ENCODE data around the gene AUTS2.

Gene AUTS2

DNA sequence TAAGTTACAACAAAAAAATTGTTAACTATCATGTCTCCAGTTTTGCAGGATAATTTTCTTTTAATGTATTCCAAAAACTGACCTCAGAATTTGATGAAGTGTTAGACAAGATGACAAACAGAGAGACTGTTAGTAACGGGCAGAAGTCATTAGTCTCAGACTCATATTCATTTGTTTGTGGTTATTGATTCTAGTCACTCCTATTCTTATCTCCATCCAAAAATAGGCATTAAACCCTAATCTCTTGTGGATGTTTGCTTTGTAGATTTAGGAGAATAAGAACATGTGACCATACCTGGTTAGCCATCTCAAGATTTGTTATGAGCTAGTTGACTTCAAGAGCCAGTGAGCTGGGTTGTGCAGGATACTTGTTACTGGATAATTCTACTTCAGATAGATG lies 261.1 kb downstream of the AUTS2 start:
- DNase-seq = no peak

DNA sequence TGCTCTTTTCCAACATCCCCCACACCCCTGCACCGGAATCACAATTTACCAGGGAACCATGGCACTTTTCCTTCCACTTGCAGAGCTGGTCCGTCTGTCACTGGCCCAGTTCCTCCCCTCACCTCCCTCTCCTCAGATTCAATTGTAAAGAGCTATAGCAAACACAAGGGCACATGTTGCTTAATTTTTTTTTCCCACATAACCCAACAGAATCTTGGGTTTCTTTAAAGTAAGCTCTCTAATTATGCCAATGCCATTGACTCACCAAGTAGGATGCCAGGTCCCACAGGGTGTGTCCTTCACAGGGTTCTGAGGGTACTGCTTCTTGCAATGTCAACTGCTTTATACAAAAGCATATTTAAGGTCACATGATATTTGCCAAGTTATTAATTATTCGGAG lies 262.2 kb downstream of the AUTS2 start:
- no peak for DNase-seq

DNA sequence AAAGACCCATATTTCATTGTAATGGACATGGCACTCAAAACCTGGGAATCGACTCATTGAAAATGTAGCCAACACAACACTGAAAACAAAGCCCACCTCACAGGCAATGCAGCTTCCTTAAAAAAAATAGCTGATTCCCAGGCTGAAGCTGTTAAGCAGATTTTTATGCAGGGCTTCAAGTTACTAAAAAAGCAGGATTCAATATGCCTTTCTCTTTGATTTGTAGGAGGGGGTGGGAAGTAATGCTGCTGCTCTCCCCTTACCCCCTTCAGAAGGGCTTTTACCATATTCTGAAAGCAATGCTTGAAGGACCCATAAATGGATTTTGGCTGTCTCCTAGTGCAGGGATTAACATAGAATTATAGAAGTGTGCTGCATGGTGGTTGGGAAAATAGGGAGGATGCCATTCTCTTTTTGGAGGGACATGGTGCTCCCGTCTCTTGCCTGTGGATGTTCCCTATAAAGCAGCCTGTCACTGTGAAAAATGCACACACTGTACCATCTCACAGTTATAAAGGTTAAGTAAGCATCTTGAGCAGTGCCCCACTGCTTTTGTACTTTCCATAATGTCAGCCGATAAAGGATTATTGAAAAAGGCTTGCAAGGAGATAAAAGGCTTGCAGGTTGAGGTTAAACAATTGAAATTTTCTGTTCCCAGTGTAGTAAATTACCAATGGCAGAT lies 262.8 kb downstream of the AUTS2 start:
- DNase-seq = no peak

DNA sequence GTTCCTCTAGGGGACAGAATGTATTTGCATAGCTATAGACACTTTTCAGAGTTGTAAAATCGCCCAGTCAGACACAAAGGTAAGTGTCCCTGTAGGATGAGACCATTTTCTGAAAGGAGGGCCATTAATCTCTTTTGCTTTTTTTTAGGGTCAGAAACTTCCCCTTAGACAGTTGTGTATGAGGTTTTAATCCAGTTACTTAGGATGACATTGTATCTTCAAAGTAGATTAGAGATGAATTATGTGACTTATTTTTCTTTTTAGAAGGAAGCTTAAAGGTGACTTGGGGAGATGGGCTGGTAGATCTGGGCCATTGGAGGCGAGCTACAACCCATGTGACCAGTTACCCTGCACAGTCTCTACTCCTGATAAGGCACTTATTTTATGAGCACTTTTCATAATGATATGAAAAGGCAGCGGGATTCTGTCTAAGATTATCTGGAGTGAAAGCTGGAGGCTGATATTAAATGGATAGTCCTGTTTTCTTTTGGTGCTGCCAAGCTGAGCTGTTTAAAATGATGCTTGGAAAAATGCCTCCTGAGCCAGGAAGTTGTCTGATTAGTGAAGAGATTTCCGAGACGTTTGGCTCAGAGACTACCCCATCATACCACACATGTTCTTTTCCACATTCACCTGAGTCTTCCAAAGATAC lies 264.3 kb downstream of the AUTS2 start:
- DNase-seq = no peak

DNA sequence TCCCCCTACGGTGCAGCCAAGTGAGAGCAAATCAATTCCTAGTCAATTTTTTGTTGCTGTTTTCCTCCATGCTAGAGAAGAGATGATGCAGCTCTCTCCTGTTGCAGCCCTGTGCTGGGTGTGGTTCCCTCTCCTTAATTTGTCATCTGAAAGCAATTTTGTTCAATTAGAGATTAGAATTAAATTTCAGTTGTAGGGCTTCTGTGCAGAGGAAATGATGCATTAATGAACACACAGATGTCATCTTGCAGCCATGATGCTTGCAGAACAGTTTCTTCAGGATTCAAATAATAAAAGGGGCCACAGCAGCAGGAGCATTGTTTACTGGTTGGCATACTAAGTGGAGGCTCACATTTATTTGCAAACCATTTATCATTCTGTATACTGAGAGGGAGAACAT lies 266.0 kb downstream of the AUTS2 start:
- no peak for DNase-seq

DNA sequence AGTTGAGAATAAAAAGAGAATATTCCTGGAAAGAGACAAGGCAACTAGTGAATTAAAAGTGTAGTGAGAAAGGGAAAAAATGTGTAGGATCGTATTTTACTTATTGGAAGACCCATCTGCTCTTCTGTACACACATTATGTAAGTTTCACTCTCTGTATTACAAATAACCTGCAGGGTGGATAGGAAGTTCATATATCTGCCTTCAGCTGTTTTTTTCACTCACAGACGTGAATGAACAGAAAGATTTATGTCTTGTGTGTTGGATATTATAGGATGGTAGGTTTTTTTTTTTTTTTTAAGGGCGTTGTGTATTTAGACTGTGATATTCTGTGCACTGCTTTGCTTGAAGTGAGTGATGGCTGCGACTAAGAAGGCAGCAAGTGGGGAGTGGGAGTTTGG lies 266.5 kb downstream of the AUTS2 start:
- no peak for DNase-seq

DNA sequence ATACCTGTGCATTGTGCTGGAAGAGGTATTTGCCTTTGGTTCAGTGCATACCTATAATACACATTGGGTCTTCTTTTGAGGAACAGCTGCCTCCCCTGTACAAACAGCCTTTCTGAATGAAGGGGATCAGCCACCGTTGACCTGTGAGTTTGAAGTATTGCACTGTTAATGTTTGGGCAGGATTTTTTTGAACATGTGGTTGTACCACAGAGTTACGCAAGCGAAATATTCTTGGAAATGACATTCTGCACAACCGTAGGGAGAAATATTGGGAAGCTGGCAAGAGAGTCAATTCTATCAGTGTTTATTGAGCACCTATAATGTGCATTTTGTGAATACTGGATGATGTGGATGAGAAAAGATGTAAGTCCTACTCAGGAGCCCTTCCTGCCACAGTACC lies 270.6 kb downstream of the AUTS2 start:
- no peak for DNase-seq

DNA sequence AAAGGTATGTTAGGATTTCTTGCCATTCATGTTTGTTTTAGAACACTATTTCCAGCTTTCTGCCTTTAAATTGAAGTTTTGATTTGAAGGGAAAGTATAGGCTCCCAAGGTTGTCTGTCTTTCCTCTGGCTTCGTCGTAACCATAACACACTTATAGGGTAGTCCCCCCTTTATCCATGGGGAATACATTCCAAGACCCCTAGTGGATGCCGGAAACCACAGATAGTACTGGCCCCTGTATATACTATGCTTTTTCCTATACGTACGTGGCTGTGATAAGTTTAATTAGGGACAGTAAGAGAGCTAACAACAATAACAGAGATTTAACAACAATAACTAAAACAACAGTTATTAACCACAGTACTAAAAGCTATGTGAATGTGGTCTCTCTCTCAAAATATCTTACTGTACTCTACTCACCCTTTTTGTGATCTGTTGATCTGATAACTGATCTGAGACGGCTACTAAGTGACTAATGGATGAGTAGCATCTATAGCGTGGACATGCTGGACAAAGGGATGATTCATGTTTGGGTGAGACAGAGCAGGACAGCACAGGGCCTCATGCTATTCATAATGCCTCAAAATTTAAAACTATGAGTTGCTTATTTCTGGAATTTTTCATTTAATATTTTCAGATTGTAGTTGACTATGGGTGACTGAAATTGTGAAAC lies 273.1 kb downstream of the AUTS2 start:
- no peak for DNase-seq

DNA sequence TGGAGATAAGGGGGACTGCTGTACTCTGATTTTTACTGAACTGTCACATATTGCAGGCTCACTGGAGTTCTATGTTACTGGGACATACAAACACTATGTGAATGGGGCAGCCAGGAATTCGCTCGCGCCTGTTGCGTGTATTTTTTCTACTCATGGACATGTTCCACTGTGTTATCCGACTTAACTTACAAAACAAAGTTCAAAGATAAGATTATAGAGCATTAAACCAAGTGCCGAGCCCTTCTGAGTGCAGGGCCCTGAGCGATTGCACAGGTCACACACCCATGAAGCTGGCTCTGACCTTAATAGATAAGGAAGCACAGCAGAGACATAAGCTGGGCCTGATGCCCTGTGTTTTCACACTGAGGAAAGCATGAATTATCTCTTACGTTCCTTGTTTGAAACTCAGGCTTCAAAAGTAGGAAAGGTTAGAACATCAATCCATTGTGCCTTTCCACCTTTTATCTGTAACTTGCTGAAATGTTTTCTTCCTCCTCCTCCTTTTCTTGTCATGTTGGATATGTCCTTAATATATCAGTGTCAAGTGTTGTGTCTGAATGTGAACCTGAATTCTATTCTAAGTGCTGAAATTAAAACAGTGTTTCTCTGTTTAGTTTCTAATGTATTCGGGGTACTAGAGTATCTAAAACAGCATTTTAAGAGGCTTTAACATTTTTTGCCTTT lies 273.8 kb downstream of the AUTS2 start:
- DNase-seq = no peak

DNA sequence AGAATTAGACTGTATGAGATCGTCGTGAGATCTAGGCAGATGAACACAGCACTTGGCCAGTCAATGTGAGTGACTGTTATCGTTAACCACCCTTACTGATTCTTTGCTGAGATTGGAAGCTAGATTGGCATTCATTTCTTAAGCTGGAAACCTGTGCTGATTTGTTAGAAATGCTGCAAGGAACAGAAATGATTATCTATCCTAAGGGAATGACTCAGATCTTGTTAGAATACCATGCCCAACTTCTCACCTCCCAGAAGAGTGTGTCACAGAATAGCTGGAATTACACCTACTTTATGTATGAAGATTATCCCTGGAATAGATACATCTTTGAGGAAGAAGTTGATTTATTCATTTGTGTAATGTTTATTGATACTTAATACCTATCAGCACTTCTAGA lies 275.2 kb downstream of the AUTS2 start:
- DNase-seq = no peak

DNA sequence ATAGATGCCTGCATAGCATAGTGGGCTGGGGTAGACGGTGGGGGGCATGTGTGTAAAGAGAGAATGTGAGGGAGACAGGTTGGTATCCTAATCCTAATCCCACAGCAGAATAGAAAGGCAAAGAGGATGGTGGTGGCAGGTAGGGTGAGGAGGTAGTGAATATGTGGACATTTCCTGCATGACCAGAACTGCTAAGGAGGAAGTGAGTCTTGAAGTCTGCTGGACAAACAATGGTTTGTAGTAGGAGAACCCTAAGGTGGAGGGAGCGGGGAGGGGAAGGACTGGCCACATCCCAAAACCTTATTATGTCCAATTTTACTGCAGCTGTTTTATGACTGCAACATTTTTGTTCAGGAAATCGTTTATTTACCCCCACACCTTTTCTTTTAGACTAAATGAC lies 279.7 kb downstream of the AUTS2 start:
- no peak for DNase-seq

DNA sequence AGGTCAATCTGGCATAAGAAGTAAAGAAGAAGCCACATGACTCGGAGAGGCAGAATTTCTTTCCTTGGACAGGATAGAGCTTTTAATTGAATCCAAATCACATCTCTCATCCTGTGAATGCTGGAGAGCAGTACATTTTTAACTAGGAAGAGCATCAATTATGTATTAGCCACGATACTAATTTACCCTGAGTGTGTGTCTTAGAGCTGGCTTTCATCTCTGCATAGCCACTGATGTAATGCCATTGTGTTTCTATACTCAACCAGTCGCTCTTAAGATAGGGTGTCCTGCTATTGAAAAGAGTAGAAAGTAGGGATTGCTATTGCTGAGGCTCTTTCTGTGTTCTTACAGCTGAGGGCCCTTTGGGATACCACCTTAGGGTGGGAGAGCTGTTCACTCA lies 280.3 kb downstream of the AUTS2 start:
- DNase-seq = no peak

DNA sequence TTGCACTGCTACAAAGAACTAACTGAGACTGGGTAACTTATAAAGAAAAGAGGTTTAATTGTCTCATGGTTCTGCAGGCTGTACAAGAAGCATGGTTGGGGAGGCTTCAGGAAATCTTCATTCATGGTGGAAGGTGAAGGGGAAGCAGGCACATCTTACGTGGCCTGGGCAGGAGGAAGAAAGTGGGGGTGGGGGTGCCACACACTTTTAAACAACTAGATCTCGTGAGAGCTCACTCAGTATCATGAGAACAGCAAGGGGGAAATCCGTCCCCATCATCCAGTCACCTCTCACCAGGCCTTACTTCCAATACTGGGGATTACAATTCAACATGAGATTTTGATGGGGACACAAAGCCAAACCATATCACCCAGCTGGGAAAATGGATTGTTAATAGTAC lies 281.7 kb downstream of the AUTS2 start:
- DNase-seq = no peak

DNA sequence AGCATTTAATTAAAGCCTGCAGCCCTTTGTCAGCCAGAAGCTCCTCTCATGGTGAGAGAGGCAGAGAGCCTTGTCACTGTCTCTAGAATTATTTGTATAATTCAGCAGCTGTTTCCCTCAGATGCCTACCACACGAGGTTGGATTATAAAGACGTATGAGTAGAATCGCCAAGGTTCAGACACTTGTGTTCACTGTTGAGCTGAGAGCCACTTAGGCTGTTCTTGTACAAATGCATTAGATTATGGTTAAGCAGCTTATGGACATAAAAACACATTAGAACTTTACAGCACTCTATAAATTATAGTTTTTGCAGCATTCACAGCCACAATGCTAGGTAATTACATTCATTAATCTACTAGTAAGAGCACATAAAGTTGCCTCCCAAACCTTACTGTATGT lies 282.6 kb downstream of the AUTS2 start:
- no peak for DNase-seq

DNA sequence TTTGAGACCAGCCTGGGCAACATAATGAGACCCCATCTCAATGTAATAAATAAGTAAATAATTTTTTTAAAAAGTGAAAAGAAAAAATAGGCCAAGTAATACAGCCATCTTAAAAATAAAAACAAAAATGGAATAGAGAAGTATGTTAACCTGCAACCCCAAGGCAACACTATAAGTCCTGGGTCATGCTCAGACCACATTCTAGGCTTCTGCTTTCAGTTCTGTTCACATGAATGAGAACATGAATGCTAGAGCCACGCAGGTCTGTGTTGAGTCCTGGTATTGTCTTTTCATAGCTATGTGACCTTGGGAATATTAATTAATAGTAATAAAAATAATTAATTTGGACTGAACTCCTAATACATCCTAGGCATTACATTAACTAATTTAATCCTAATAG lies 284.0 kb downstream of the AUTS2 start:
- DNase-seq = no peak

DNA sequence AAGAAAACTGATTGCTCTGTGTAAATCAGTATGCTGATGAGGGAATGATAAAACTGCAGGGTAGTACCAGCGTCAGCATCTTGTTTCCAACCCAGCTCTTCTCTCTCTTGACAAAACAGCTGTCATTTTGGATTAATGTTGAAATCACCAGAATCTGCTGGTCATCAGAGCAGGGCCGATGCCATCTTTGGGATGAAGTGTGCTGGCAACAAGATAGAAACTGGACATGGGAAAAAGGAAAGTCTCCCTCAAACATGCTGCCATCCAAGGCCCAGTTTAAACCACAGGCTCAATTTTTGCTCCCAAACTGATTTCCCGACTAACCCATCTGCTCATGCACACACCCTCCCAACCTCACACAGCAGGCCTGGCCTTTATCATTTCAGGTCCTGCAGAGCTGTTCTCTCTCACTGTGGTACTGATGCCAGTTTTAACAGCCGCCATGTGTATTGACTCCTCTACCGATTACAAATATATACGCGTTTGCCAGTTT lies 285.2 kb downstream of the AUTS2 start:
- DNase-seq = no peak

DNA sequence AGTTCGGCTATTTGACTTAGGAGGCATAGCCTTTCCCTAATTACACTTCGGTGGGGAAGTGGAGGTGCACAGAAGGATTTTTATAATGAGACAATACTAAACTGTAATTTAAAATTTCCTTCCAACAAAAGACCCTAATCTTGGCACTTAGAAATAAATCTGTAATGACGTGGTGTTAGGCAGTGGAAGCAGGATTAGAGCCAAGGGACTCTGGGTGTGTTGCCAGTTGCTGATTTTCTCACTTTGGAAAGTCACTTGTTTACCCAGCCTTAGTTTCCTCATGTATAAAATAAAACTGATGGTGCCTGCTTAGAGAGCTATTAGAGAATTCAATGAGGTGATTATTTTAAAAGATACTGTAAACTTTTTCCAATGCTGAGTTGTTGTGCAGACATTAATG lies 287.2 kb downstream of the AUTS2 start:
- DNase-seq = no peak

DNA sequence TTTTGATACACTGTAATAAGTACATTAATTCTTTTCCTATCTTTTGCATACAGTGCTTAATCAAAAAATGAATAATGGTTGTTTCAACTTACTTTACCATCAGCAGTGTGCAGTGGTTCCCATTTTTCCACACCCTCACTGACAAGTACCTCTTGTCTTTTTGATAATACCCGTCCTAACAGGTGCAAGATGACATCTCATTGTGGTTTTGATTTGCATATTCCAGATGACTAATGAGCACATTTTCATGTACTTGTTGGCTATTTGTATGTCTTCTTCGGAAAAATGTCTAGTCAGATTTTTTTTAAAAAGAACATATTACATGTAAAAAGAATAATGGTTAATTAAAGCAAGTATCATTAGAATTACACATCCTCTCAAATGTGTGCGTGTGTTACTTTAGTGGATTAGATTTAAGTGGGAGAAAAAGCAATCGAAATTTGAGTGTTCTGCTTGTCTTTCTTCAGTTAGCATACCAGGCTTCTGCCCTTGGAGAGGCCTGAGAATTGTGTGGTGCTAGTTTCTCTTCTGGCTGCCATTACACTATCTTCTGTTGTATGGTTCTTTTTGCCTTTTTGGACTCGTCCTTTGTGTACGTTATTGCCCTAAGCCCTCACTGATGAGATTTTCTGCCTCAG lies 291.2 kb downstream of the AUTS2 start:
- no peak for DNase-seq

DNA sequence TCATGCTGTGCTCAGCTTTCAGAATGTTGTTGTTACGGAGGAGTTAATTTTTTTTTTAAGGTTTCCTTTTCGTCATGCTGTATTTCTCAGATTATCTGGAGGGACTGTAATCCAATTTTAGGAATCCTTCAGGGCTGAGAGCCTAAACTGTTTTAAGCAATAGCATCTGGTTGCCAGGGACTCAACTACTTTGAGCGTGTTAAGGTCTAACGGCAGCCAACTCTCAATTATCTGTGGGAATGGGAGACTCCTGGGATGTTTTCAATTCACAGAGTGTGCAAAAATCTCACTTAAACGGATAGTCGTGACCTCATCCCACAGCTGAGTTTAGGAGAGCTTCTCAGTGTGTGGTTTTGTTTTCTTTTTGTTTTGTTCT lies 291.7 kb downstream of the AUTS2 start:
- DNase-seq = no peak

DNA sequence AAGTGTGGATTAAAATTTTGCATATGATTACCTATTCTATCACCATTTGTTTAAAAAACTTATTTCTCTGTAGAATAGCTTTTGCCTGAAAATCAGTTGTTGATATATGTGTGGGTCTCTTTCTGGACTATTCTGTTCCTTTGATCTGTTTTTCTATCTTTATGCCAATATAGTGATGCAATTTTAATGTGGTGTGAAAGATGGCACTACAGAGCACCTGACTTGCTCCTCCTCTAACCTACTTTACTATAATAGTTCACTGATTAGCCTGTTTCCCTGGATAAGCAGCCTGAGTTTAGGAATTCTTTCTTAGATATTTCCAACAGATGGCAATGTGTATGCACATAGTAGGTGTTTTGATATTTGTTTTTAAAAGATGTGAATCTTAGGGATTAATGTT lies 294.5 kb downstream of the AUTS2 start:
- DNase-seq = no peak

DNA sequence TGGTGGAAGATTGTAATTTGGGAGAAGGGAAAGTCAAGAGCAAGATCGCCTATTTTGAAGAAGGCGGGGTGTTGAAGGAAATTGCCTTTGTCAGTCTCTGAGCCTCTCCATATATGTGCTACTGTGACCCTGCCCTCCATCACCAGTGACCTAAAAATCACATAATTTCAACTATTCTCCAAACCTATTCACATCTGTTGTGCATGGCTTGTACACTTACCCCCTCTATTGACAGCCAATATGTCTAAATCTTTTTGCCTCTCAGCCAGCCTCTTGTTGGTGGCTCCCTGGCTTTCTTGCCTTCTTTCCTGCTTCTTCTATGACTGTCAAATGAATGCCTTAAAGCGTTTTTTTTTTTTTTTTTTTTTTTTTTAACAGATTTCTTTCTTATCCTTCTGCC lies 295.6 kb downstream of the AUTS2 start:
- DNase-seq = no peak

DNA sequence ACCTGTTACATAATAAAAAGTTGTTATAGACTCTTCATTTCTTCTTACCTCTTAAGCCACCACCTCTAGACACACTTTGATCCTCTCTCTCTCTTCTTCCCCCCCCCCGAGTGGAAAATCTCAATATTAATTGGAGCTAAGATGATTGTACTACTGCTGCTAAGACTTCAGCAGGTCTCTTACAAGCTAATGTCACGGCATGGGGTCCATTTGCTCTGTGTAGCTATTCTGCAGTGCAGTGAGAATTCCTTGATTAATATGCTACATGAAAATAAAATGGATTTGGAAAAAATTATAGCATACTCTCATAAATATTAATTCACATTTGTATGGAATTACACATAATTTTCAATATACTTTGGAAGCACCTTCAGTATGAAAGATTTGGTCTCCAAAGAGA lies 297.2 kb downstream of the AUTS2 start:
- no peak for DNase-seq

DNA sequence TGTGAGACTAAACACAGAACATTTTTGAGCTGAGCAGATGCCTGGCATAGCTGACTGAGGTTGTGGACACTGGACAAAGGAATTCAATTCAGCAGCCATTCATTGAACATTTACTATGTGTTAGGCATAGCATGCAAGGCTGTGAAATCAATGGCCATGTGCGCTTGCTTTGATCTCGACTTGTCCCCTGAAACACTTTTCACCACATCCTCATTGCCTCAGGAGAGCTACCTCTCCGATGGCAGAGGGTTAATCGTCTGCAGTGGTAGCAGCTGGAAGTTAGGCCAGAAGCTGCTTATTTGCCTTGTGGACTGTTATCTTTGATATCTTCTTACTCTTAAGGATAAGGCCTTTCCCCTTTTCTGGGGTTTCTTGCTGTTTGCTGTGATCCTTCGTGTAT lies 297.8 kb downstream of the AUTS2 start:
- DNase-seq = no peak
